H9 (cell line): Measurements from ENCODE around the gene OR2AJ1. TPM values are rescaled to one million over a fixed set of nuclear protein-coding genes. Genes with fewer than 3 reads are reported as not detected.

ENCODE experiments used
- DNase-seq: peaks from one replicate; pipeline ENCODE4 v3.0.0-alpha.2; 2017
- H2AFZ ChIP-seq: one replicate; pipeline ENCODE4 v1.6.1; 2013; ENCODE audit warnings: mild to moderate bottlenecking, low read length, control low read depth, moderate library complexity
- H2AK5ac ChIP-seq: 2 replicates; pipeline ENCODE4 v1.6.1; 2013; ENCODE audit warnings: low read length, control low read depth, mixed read lengths; ENCODE audit not compliant: insufficient read length
- H2BK120ac ChIP-seq: one replicate; pipeline ENCODE4 v1.6.1; 2013; ENCODE audit warnings: low read depth, mild to moderate bottlenecking, low read length, control low read depth, inconsistent platforms; ENCODE audit not compliant: poor library complexity, severe bottlenecking
- H2BK12ac ChIP-seq: 2 replicates; pipeline ENCODE4 v1.6.1; 2013; ENCODE audit warnings: low read length, control low read depth, mixed read lengths, low read depth; ENCODE audit not compliant: insufficient read length
- H2BK15ac ChIP-seq: 2 replicates; pipeline ENCODE4 v1.6.1; 2013; ENCODE audit warnings: low read depth, low read length, control low read depth
- H2BK20ac ChIP-seq: one replicate; pipeline ENCODE4 v1.6.1; 2013; ENCODE audit warnings: low read depth, mild to moderate bottlenecking, low read length, control low read depth, inconsistent platforms; ENCODE audit not compliant: poor library complexity, severe bottlenecking
- H2BK5ac ChIP-seq: 2 replicates; pipeline ENCODE4 v1.6.1; 2013; ENCODE audit warnings: low read length, control low read depth, mixed read lengths; ENCODE audit not compliant: insufficient read length
- H3K14ac ChIP-seq: 2 replicates; pipeline ENCODE4 v1.6.1; 2013; ENCODE audit warnings: low read length, control low read depth; ENCODE audit not compliant: insufficient read depth
- H3K18ac ChIP-seq: 2 replicates; pipeline ENCODE4 v1.6.1; 2013; ENCODE audit warnings: low read depth, mild to moderate bottlenecking, mixed read lengths, low read length, control low read depth; ENCODE audit not compliant: insufficient read length
- H3K23ac ChIP-seq: 2 replicates; pipeline ENCODE4 v1.6.1; 2013; ENCODE audit warnings: low read length, control low read depth, mixed read lengths, low read depth; ENCODE audit not compliant: insufficient read length
- H3K23me2 ChIP-seq: 2 replicates; pipeline ENCODE4 v1.6.1; 2013; ENCODE audit warnings: low read depth, mild to moderate bottlenecking, mixed read lengths, low read length, control low read depth; ENCODE audit not compliant: insufficient read length, poor library complexity, severe bottlenecking
- H3K27ac ChIP-seq: 2 replicates; pipeline ENCODE4 v1.5.1; 2013; ENCODE audit warnings: low read length, control low read depth, mixed read lengths, low read depth; ENCODE audit not compliant: insufficient read length
- H3K27me3 ChIP-seq: 2 replicates; pipeline ENCODE4 v1.6.1; 2013; ENCODE audit warnings: low read length, control low read depth, inconsistent platforms; ENCODE audit not compliant: insufficient read depth
- H3K4ac ChIP-seq: 2 replicates; pipeline ENCODE4 v1.6.1; 2013; ENCODE audit warnings: low read depth, mild to moderate bottlenecking, control low read depth, inconsistent platforms, low read length, moderate library complexity
- H3K4me1 ChIP-seq: 2 replicates; pipeline ENCODE4 v1.6.1; 2013; ENCODE audit warnings: low read length, control low read depth, inconsistent platforms; ENCODE audit not compliant: insufficient read depth
- H3K4me2 ChIP-seq: 2 replicates; pipeline ENCODE4 v1.6.1; 2013; ENCODE audit warnings: low read length, control low read depth, mixed read lengths; ENCODE audit not compliant: insufficient read length, insufficient read depth
- H3K56ac ChIP-seq: 2 replicates; pipeline ENCODE4 v1.6.1; 2013; ENCODE audit warnings: low read depth, mild to moderate bottlenecking, mixed read lengths, low read length, control low read depth; ENCODE audit not compliant: insufficient read length
- H3K79me1 ChIP-seq: 2 replicates; pipeline ENCODE4 v1.6.1; 2013; ENCODE audit warnings: low read depth, mild to moderate bottlenecking, moderate library complexity, low read length, control low read depth, inconsistent platforms; ENCODE audit not compliant: insufficient read depth, poor library complexity, severe bottlenecking
- H3K79me2 ChIP-seq: 2 replicates; pipeline ENCODE4 v1.6.1; 2013; ENCODE audit warnings: low read length, control low read depth, inconsistent platforms; ENCODE audit not compliant: insufficient read depth
- H3K9ac ChIP-seq: 2 replicates; pipeline ENCODE4 v1.6.1; 2013; ENCODE audit warnings: low read length, control low read depth, mixed read lengths; ENCODE audit not compliant: insufficient read length; ENCODE audit errors: extremely low read depth
- H3K9me3 ChIP-seq: one replicate; pipeline ENCODE4 v1.6.1; 2013; ENCODE audit warnings: low read depth, low read length, inconsistent platforms; ENCODE audit not compliant: control insufficient read depth
- H3T11ph ChIP-seq: one replicate; pipeline ENCODE4 v1.6.1; 2013; ENCODE audit warnings: mild to moderate bottlenecking, low read length, control low read depth, inconsistent platforms
- H4K20me1 ChIP-seq: one replicate; pipeline ENCODE4 v1.6.1; 2013; ENCODE audit not compliant: control insufficient read depth, insufficient read length, insufficient read depth
- H4K5ac ChIP-seq: 2 replicates; pipeline ENCODE4 v1.6.1; 2013; ENCODE audit warnings: low read depth, mild to moderate bottlenecking, mixed read lengths, low read length, control low read depth; ENCODE audit not compliant: insufficient read length
- H4K8ac ChIP-seq: replicated peaks from 2 replicates; pipeline ENCODE4 v1.6.1; 2013; ENCODE audit warnings: low read length, control low read depth, mixed read lengths, low read depth; ENCODE audit not compliant: insufficient read length
- H4K91ac ChIP-seq: 2 replicates; pipeline ENCODE4 v1.6.1; 2013; ENCODE audit warnings: low read depth, mild to moderate bottlenecking, moderate library complexity, mixed read lengths, low read length, control low read depth; ENCODE audit not compliant: insufficient read length
- H3K27ac Mint-ChIP-seq, 3 experiments: 2 replicates in 2 of 3; 3 replicates in 1 of 3; pipeline ENCODE4 v1.8.0; 2020 to 2021; ENCODE audit warnings: mixed read lengths in 3 of 3, mild to moderate bottlenecking in 1 of 3, moderate library complexity in 1 of 3
- H3K27me3 Mint-ChIP-seq: 2 replicates; pipeline ENCODE4 v1.8.0; 2021; ENCODE audit warnings: low read depth, mild to moderate bottlenecking, moderate library complexity, mixed read lengths
- H3K36me3 Mint-ChIP-seq, 3 experiments: 2 replicates in 2 of 3; 3 replicates in 1 of 3; pipeline ENCODE4 v1.8.0; 2020 to 2021; ENCODE audit warnings: low read depth in 3 of 3, mixed read lengths in 3 of 3; ENCODE audit not compliant: insufficient read depth in 1 of 3
- H3K4me1 Mint-ChIP-seq, 2 experiments: 2 replicates each; pipeline ENCODE4 v1.8.0; 2020; ENCODE audit warnings: mixed read lengths in 2 of 2
- H3K4me3 Mint-ChIP-seq, 2 experiments: 2 replicates in 1 of 2; 3 replicates in 1 of 2; pipeline ENCODE4 v1.8.0; 2020 to 2021; ENCODE audit warnings: mild to moderate bottlenecking in 2 of 2, mixed read lengths in 2 of 2, moderate library complexity in 1 of 2
- H3K9me3 Mint-ChIP-seq, 2 experiments: 2 replicates in 1 of 2; 3 replicates in 1 of 2; pipeline ENCODE4 v1.8.0; 2020; ENCODE audit warnings: mild to moderate bottlenecking in 2 of 2, mixed read lengths in 2 of 2, moderate library complexity in 1 of 2
- WGBS: extraction: QIAGEN DNeasy Blood & Tissue Kit; methylation state at CpG from one replicate; pipeline ENCODE4 v1.1.7; 2013; ENCODE audit warnings: missing lambda C conversion rate, low lambda C conversion rate, mixed read lengths; ENCODE audit not compliant: insufficient read length; ENCODE audit errors: extremely low coverage; 5-methylcytosine and 5-hydroxymethylcytosine counted together
- total RNA-seq: library from RNA; stranded (reverse); gene quantifications from 2 replicates; pipeline ENCODE4 v1.2.1, GENCODE V29; 2021
- TF ChIP-seq, protein P1 (sequence below): fragments of 200-600 bp; sonication (generic); conservative IDR thresholded peaks from 3 replicates; pipeline ENCODE4 v1.8.0; 2021; ENCODE audit warnings: antibody characterized with exemption, mild to moderate bottlenecking

The OR2AJ1 gene
- total RNA-seq, 1 experiment from 2014 or later = not detected

DNA sequence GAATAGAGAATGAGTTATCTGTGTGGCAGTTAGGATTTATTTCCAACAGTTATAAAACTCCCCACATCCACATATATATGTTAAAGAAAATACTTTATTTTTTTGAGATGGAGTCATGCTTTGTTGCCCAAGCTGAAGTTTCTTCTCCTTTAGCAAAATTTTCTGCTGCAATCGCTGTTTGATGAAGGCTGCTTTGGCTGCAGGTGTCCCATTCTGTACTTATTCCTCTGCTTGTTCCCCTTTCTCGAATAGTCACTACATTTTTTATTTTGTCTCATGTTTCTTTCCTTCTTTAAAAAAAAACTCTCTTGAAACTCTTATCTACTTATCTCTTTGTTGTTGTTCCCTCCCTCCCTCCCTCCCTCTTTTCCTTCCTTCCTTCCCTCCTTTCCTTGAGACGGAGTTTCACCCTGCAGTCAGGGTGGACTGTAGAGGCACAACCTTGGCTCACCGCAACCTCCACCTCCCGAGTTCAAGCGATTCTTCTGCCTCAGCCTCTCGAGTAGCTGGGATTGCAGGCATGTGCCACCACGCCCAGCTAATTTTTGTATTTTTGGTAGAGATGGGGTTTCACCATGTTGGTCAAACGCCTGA, 18.7 kb upstream of the OR2AJ1 start:
- Mint-ChIP-seq H3K4me1 (peaks cover 20 to 22% of the 10 kb centered on the region in 2 experiments), H3K4me3 (no peak overlapping the region), H3K9me3 (peaks cover 75 to 84% of the 10 kb centered on the region in 2 experiments), H3K27ac (peak overlapping the region in 1 of 3 experiments; percentile 88; a peak in 1 of 7 replicates), H3K36me3 (peaks cover 12 to 43% (median 15%) of the 10 kb centered on the region in 3 experiments), H3K27me3 (no peaks in the 10 kb centered on the region; the same call in 1 of the 2 replicates)
- Histone ChIP-seq H4K20me1 (no peaks in the 10 kb centered on the region), H3K79me2 (no peaks in the 10 kb centered on the region), H3K14ac (no peak overlapping the region), H3K79me1 (no peaks in the 10 kb centered on the region), H3K27me3 (no peaks in the 10 kb centered on the region), H3K4me2 (no peak overlapping the region), H4K8ac (no peak overlapping the region), H4K5ac (no peak overlapping the region), H3K18ac (no peak overlapping the region), H2AK5ac (no peak overlapping the region), H3K4ac (no peak overlapping the region), H3K56ac (no peak overlapping the region), H3K9me3 (no peaks in the 10 kb centered on the region), H2BK12ac (no peak overlapping the region), H3K9ac (no peak overlapping the region), H4K91ac (no peak overlapping the region), H3K27ac (no peak overlapping the region), H3K23ac (no peak overlapping the region), H2BK5ac (no peak overlapping the region), H3K4me1 (no peaks in the 10 kb centered on the region; the same call in 1 of the 2 replicates), H2BK120ac (no peak overlapping the region), H3T11ph (no peak overlapping the region), H2BK20ac (no peak overlapping the region), H2BK15ac (no peak overlapping the region), H2AFZ (no peak overlapping the region), H3K23me2 (no peaks in the 10 kb centered on the region)
- no peak for DNase-seq
- TF ChIP-seq, protein P1, sequence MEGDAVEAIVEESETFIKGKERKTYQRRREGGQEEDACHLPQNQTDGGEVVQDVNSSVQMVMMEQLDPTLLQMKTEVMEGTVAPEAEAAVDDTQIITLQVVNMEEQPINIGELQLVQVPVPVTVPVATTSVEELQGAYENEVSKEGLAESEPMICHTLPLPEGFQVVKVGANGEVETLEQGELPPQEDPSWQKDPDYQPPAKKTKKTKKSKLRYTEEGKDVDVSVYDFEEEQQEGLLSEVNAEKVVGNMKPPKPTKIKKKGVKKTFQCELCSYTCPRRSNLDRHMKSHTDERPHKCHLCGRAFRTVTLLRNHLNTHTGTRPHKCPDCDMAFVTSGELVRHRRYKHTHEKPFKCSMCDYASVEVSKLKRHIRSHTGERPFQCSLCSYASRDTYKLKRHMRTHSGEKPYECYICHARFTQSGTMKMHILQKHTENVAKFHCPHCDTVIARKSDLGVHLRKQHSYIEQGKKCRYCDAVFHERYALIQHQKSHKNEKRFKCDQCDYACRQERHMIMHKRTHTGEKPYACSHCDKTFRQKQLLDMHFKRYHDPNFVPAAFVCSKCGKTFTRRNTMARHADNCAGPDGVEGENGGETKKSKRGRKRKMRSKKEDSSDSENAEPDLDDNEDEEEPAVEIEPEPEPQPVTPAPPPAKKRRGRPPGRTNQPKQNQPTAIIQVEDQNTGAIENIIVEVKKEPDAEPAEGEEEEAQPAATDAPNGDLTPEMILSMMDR = no peak
- no CpG with 5 or more reads among the region's 9 CpGs for WGBS
